ENCODE results near the gene GAP43.

GAP43 gene

DNA sequence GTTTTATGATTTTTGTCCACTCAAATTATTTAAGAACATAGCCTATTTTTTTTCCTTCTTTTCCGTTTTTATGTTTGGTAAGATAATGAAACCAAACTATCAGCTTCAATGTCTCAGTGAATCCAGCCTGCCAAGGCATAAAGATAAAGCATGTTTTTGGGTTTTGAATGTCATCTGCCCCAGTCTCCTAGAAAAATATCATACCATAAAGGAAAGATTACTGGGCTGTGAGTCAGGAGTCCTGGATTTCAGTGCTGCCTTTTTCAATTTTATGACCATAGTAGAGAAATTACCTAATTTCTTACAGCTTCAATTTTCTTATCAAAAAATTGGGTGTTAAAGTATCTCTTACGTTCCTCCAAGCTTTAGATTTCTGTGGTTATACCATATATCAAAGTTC lies 87.5 kb downstream of the GAP43 start:
- TF ChIP-seq, protein P1, sequence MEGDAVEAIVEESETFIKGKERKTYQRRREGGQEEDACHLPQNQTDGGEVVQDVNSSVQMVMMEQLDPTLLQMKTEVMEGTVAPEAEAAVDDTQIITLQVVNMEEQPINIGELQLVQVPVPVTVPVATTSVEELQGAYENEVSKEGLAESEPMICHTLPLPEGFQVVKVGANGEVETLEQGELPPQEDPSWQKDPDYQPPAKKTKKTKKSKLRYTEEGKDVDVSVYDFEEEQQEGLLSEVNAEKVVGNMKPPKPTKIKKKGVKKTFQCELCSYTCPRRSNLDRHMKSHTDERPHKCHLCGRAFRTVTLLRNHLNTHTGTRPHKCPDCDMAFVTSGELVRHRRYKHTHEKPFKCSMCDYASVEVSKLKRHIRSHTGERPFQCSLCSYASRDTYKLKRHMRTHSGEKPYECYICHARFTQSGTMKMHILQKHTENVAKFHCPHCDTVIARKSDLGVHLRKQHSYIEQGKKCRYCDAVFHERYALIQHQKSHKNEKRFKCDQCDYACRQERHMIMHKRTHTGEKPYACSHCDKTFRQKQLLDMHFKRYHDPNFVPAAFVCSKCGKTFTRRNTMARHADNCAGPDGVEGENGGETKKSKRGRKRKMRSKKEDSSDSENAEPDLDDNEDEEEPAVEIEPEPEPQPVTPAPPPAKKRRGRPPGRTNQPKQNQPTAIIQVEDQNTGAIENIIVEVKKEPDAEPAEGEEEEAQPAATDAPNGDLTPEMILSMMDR (IDR thresholded peaks at IDR 0.05; ENCODE audit: insufficient read depth, low read length, poor library complexity, severe bottlenecking) = no peak
- no peak for TF ChIP-seq EZH2phosphoT487 (conservative IDR thresholded peaks at IDR 0.05; ENCODE audit: low read length)
- no peaks in the 10 kb centered on the region for H3K9me3 ChIP-seq (ENCODE audit: insufficient read depth, low read length)
- H3K79me2 ChIP-seq (ENCODE audit: insufficient read depth, low read length) = no peaks in the 10 kb centered on the region
- H3K4me2 ChIP-seq (ENCODE audit: low read depth, low read length, poor library complexity, severe bottlenecking) = no peak overlapping the region
- H3F3A ChIP-seq (ENCODE audit: insufficient read depth) = no peaks in the 10 kb centered on the region
- H3K4me3 ChIP-seq (ENCODE audit: insufficient read depth, low read length, poor library complexity, severe bottlenecking) = no peak overlapping the region
- H3K27me3 ChIP-seq (ENCODE audit: low read length) = no peaks in the 10 kb centered on the region
- H3K9me2 ChIP-seq (replicated peaks; ENCODE audit: insufficient read depth, low read length) = no peaks in the 10 kb centered on the region
- H3K27ac ChIP-seq (ENCODE audit: low read depth, low read length) = no peak overlapping the region
- no peaks in the 10 kb centered on the region for H4K20me1 ChIP-seq (ENCODE audit: low read depth, low read length)
- no peaks in the 10 kb centered on the region for H3K36me3 ChIP-seq (ENCODE audit: low read length)
- H3K9ac ChIP-seq (ENCODE audit: low read length) = no peak overlapping the region
- H2AFZ ChIP-seq (ENCODE audit: low read depth, low read length, severe bottlenecking) = no peak overlapping the region

DNA sequence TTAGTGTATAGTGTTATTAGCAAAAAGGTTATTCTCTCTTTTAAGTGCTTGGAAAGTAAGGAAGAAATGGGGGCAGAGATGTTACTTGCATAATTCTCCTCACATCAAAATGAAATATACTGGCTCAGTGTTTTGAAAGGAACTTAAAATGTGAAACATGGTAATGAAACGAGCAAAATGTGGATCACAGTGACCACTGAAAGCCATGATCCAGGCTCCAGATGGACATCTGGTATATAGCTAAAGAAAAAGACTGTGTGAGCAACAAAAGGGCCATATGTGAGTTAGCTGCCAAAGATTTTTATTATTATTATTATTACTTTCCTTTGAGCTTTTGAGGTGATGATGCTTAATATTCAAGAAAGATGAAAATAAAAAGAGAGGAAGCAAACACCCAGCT lies 89.6 kb downstream of the GAP43 start:
- no peaks in the 10 kb centered on the region for H3K79me2 ChIP-seq (ENCODE audit: insufficient read depth, low read length)
- H2AFZ ChIP-seq (ENCODE audit: low read depth, low read length, severe bottlenecking) = no peak overlapping the region
- no peaks in the 10 kb centered on the region for H3K9me3 ChIP-seq (ENCODE audit: insufficient read depth, low read length)
- H3K4me3 ChIP-seq (ENCODE audit: insufficient read depth, low read length, poor library complexity, severe bottlenecking) = no peak overlapping the region
- no peak for TF ChIP-seq EZH2phosphoT487 (conservative IDR thresholded peaks at IDR 0.05; ENCODE audit: low read length)
- TF ChIP-seq, protein P1 (IDR thresholded peaks at IDR 0.05; ENCODE audit: insufficient read depth, low read length, poor library complexity, severe bottlenecking) = no peak
- no peaks in the 10 kb centered on the region for H3F3A ChIP-seq (ENCODE audit: insufficient read depth)
- no peak overlapping the region for H3K4me2 ChIP-seq (ENCODE audit: low read depth, low read length, poor library complexity, severe bottlenecking)
- no peaks in the 10 kb centered on the region for H4K20me1 ChIP-seq (ENCODE audit: low read depth, low read length)
- H3K36me3 ChIP-seq (ENCODE audit: low read length) = no peaks in the 10 kb centered on the region
- no peak overlapping the region for H3K27ac ChIP-seq (ENCODE audit: low read depth, low read length)
- H3K27me3 ChIP-seq (ENCODE audit: low read length) = no peaks in the 10 kb centered on the region
- H3K9me2 ChIP-seq (replicated peaks; ENCODE audit: insufficient read depth, low read length) = no peaks in the 10 kb centered on the region
- H3K9ac ChIP-seq (ENCODE audit: low read length) = no peak overlapping the region

DNA sequence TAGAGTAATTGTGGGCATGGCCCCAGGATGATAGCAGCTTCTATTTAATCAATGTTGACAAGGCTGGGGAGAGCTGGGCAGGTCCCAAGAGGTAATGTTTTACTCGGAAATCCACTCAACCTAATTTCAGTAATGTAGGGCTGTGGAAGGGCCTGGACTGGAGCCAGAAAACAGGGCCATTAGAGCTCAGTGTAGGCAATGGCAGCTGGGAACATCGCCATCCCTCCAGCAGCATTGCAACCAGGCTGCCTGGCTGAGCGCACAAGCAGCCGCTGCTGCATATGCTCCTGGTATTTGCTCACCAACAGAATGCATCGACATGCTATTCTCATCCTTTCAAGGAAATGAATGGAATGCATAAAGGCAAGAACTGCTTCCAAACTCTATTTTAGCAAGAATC lies 90.0 kb downstream of the GAP43 start:
- H3K36me3 ChIP-seq (ENCODE audit: low read length) = no peaks in the 10 kb centered on the region
- H3K4me2 ChIP-seq (ENCODE audit: low read depth, low read length, poor library complexity, severe bottlenecking) = no peak overlapping the region
- no peak overlapping the region for H3K27ac ChIP-seq (ENCODE audit: low read depth, low read length)
- H2AFZ ChIP-seq (ENCODE audit: low read depth, low read length, severe bottlenecking) = no peak overlapping the region
- no peaks in the 10 kb centered on the region for H4K20me1 ChIP-seq (ENCODE audit: low read depth, low read length)
- no peaks in the 10 kb centered on the region for H3F3A ChIP-seq (ENCODE audit: insufficient read depth)
- H3K27me3 ChIP-seq (ENCODE audit: low read length) = no peaks in the 10 kb centered on the region
- H3K9ac ChIP-seq (ENCODE audit: low read length) = no peak overlapping the region
- no peaks in the 10 kb centered on the region for H3K9me2 ChIP-seq (replicated peaks; ENCODE audit: insufficient read depth, low read length)
- H3K79me2 ChIP-seq (ENCODE audit: insufficient read depth, low read length) = no peaks in the 10 kb centered on the region
- H3K4me3 ChIP-seq (ENCODE audit: insufficient read depth, low read length, poor library complexity, severe bottlenecking) = no peak overlapping the region
- TF ChIP-seq, protein P1 (IDR thresholded peaks at IDR 0.05; ENCODE audit: insufficient read depth, low read length, poor library complexity, severe bottlenecking) = no peak
- no peaks in the 10 kb centered on the region for H3K9me3 ChIP-seq (ENCODE audit: insufficient read depth, low read length)
